GM12865 (cell line): ENCODE results near the gene ZNF24.
A peak's percentile ranks its signal among the peaks of the same experiment; 100 is the strongest.

Experiments used
- DNase-seq: peaks from one replicate; pipeline ENCODE4 v3.0.0; 2010; ENCODE audit warnings: low read depth
- H3K4me3 ChIP-seq: 2 replicates; pipeline ENCODE4 v1.5.1; 2011; ENCODE audit warnings: mild to moderate bottlenecking, low read depth, low read length, control low read depth
- TF ChIP-seq, protein P1 (sequence below): IDR thresholded peaks from 2 replicates; pipeline ENCODE4 v1.5.1; 2011; ENCODE audit warnings: low read length, control low read depth, low read depth, inconsistent platforms; ENCODE audit not compliant: insufficient read depth; ENCODE audit errors: missing control alignments

The ZNF24 gene

DNA sequence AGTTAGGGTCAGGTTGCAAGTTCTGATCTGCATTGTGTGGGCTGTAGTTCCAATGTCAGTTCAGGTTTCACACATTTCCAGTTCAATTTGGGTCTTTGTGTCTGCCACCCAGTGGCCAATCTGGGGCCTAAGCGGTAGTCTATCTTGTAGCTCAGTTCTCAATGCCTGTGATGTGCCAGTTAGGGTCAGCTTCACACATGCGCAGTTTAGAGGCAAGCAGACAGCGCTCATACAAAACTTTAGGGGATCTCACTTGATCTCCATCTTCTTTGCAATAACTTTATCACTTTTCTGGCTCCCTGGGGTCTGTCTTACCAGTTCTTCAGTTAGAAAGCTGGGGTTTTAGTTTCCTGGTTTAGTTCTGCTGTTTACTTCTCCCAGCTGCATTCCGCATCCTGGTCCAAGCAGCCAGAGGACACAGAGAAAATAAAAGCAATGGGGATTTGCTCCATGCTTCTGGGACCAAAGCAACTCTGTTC, 11.0 kb upstream of the ZNF24 start:
- no peak overlapping the region for H3K4me3 ChIP-seq
- TF ChIP-seq, protein P1, sequence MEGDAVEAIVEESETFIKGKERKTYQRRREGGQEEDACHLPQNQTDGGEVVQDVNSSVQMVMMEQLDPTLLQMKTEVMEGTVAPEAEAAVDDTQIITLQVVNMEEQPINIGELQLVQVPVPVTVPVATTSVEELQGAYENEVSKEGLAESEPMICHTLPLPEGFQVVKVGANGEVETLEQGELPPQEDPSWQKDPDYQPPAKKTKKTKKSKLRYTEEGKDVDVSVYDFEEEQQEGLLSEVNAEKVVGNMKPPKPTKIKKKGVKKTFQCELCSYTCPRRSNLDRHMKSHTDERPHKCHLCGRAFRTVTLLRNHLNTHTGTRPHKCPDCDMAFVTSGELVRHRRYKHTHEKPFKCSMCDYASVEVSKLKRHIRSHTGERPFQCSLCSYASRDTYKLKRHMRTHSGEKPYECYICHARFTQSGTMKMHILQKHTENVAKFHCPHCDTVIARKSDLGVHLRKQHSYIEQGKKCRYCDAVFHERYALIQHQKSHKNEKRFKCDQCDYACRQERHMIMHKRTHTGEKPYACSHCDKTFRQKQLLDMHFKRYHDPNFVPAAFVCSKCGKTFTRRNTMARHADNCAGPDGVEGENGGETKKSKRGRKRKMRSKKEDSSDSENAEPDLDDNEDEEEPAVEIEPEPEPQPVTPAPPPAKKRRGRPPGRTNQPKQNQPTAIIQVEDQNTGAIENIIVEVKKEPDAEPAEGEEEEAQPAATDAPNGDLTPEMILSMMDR = peak; percentile 61
- peak; percentile 78 for DNase-seq

DNA sequence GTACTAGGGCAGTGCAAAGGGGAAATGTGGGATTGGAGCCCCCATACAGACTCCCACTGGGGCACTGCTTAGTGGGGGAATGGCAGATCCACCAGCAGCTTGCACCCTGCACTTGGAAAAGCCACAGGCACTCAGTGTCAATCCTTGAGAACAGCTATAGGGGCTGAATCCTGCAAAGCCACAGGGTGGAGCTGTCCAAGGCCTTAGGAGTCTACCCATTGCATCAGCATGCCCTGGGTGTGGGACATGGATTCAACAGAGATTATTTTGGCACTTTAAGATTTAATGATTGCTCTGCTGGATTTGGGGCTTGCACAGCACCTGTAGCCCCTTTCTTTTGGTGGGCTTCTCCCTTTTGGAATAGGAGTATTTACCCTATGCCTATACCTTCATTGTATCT, 8.6 kb upstream of the ZNF24 start:
- DNase-seq = no peak
- TF ChIP-seq, protein P1 = no peak
- no peak overlapping the region for H3K4me3 ChIP-seq

DNA sequence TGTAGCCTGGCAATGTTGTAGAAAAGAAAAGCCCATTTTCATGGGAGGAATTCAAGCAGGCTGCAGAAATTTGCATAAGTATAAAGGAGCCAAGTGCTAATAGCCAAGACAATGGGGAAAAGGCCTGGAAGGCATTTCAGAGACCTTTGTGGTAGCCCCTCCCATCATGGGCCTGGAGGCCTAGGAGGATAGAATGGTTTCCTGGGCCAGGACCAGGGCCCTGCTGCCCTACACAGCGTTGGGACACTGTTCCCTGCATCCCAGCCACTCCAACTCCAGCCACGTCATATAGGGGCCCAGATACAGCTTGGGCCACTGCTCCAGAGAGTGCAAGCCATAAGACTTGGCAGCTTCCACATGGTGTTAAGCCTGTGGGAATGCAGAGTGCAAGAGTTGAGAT, 8.1 kb upstream of the ZNF24 start:
- no peak overlapping the region for H3K4me3 ChIP-seq
- TF ChIP-seq, protein P1 = no peak
- DNase-seq = no peak

DNA sequence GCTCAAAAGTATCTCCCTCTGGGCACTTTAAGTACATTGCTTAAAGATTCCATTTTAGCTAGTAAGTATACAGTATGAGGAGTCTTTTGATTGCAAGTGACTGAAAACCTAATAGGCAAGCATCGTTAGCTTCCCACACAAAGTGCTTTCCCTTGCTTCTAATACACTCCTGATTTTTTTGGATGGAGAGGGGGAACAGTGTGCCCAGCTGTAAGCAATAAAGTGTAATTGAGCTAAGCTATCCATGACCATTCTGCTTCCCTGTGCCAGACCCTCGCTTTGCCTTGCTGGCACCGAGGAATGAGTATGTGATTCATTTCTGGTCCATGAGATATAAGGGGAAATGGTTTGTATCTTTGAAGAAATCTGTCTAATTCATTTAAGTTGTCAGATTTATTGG, 3.8 kb upstream of the ZNF24 start:
- DNase-seq = no peak
- no peak overlapping the region for H3K4me3 ChIP-seq
- TF ChIP-seq, protein P1 = no peak

DNA sequence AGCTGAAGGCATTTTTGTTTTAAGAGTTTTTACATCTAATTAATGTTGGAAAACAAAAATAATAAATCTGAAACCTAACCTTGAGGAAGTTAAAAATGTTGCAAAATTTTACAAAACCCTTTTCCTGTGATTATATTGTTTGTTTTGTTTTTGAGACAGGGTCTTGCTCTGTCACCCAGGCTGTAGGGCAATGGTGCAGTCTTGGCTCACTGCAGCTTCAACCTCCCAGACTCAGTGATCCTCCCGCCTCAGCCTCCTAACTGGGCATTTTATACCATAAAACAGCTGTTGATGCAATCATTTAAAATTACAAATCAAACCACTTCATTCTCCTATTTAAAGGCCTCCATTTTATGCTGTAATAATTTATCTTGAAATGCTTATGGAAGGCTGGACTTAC, 1.7 kb upstream of the ZNF24 start:
- TF ChIP-seq, protein P1 = no peak
- no peak for DNase-seq
- H3K4me3 ChIP-seq = no peak overlapping the region

DNA sequence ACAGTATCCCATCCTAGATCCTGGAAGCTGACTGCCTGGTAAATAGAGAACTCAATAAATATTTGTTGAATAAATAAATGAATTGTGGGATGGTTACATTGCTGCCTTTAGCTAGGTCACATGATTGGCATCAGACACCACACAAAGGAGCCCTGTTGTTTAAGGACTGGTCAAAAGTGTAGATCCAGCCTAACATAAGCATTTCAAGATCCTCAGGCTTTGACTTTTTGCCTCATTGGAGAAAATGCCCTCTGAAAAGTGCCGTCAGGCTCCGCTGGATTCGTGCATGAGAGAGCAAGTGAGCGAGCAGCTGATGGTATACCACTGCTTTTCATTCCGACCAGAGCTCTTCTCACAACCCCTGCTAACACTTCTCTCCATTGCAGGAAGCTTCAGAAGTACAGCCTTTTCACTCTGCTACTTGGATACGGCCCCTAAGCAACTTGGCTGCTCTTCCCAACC, 1.3 kb upstream of the ZNF24 start:
- DNase-seq = peak; percentile 58
- no peak overlapping the region for H3K4me3 ChIP-seq
- TF ChIP-seq, protein P1 = no peak

DNA sequence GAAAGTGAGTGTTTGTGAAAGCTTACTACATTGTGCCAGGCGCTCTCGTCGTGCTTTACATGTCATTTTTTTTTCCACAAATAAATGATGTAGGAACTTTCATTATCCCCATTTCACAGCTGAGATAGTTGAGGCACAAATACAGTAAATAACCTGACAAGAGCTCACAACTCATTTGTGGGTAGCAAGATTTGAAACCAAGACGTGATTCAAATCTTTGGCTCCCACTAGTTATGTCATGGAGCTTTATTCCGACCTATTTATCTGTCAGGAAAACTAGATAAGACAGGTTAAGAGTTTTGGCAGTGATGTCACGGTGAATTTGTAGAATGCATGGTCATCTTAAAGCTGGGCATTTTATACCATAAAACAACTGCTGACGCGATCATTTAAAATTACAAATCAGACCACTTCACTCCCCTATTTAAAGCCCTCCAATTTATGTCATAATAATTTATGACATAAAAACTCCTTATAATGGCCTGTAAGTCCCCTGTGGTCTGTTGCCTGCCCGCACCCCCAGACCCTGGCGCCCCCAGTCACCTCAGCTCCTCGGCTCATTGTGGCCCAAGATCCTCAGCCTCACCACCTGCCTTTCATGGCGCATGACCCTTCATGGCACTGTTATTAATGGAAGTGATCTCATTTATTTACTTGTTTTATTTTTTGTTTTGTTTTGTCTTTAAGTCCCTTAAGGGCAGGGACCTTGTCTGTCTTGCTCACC, 678 bp upstream of the ZNF24 start:
- TF ChIP-seq, protein P1 = no peak
- peak overlapping the region; percentile 95 for H3K4me3 ChIP-seq
- peak; percentile 9 for DNase-seq
